Activated naive CD4-positive, alpha-beta T cell treated with anti-CD3 and anti-CD28 coated beads for 36 hours (primary cell): ENCODE measurements around the gene PLA2G4A. TPM values are rescaled to one million over a fixed set of nuclear protein-coding genes. Genes with fewer than 3 reads are reported as not detected.

Experiments
- CTCF ChIA-PET: fragments of 350-600 bp; sonication (Branson Sonifier 250); formaldehyde crosslinking; loops from one replicate; lab custom pipeline; 2021; ENCODE audit warnings: antibody characterized with exemption; lab: Charles Lee
- DNase-seq: peaks from one replicate; pipeline ENCODE4 v3.0.0-alpha.2; 2020
- H3K27ac Mint-ChIP-seq: one replicate; pipeline ENCODE4 v1.8.0; 2021; ENCODE audit warnings: mild to moderate bottlenecking, mixed read lengths
- H3K27me3 Mint-ChIP-seq: one replicate; pipeline ENCODE4 v1.8.0; 2021; ENCODE audit warnings: low read depth, mixed read lengths
- H3K36me3 Mint-ChIP-seq: one replicate; pipeline ENCODE4 v1.8.0; 2021; ENCODE audit warnings: low read depth, mixed read lengths
- H3K4me1 Mint-ChIP-seq: one replicate; pipeline ENCODE4 v1.8.0; 2021; ENCODE audit warnings: low read depth, mixed read lengths
- H3K4me3 Mint-ChIP-seq: one replicate; pipeline ENCODE4 v1.8.0; 2021; ENCODE audit warnings: mild to moderate bottlenecking, moderate library complexity, mixed read lengths
- H3K9me3 Mint-ChIP-seq: one replicate; pipeline ENCODE4 v1.8.0; 2021; ENCODE audit warnings: mixed read lengths
- intact Hi-C: fragments of 100-400 bp; cut with micrococcal nuclease; formaldehyde crosslinking; loops from one replicate; pipeline ENCODE4 v1.15.1; 2023
- total RNA-seq, 2 experiments: library from RNA; stranded (reverse); gene quantifications; one replicate each; pipeline ENCODE4 v1.2.3, GENCODE V29; 2021

PLA2G4A gene
- total RNA-seq, 2 experiments from 2014 or later: 0.12 to 0.26 TPM

- CTCF ChIA-PET: interaction anchor here (0.8 kb wide), 1 partner anchor 120 kb away, joined by 3 read pairs; no protein-coding TSS in a partner anchor
- no peaks in the 10 kb centered on the region for H3K36me3 Mint-ChIP-seq
- intact Hi-C loops: no loop called here
- H3K4me1 Mint-ChIP-seq: no peaks in the 10 kb centered on the region
- no peak overlapping the region for H3K4me3 Mint-ChIP-seq
- no peak overlapping the region for H3K27ac Mint-ChIP-seq
- no peaks in the 10 kb centered on the region for H3K27me3 Mint-ChIP-seq
- no peaks in the 10 kb centered on the region for H3K9me3 Mint-ChIP-seq
- DNase-seq: no peak
Measured at GRCh38 chr1:186837806-186838205, 9.1 kb downstream of the PLA2G4A start.

GRCh38 chr1:186838380-186839040, 9.8 kb downstream of the PLA2G4A start:
- CTCF ChIA-PET: interaction anchor here (0.8 kb wide), 1 partner anchor 120 kb away, joined by 3 read pairs; no protein-coding TSS in a partner anchor
- Mint-ChIP-seq H3K27me3 (no peaks in the 10 kb centered on the region), H3K4me3 (no peak overlapping the region), H3K9me3 (no peaks in the 10 kb centered on the region), H3K36me3 (no peaks in the 10 kb centered on the region), H3K27ac (no peak overlapping the region), H3K4me1 (no peaks in the 10 kb centered on the region)
- intact Hi-C loops: no loop called here
- no peak for DNase-seq

GRCh38 chr1:186839041-186839400, 10.3 kb downstream of the PLA2G4A start:
- no peak overlapping the region for H3K4me3 Mint-ChIP-seq
- no peaks in the 10 kb centered on the region for H3K9me3 Mint-ChIP-seq
- CTCF ChIA-PET: no interaction called here
- intact Hi-C loops: no loop called here
- H3K27me3 Mint-ChIP-seq: no peaks in the 10 kb centered on the region
- no peaks in the 10 kb centered on the region for H3K36me3 Mint-ChIP-seq
- no peak overlapping the region for H3K27ac Mint-ChIP-seq
- DNase-seq: no peak
- H3K4me1 Mint-ChIP-seq: no peaks in the 10 kb centered on the region

GRCh38 chr1:186841599-186841998, 12.8 kb downstream of the PLA2G4A start:
- no peaks in the 10 kb centered on the region for H3K27me3 Mint-ChIP-seq
- H3K9me3 Mint-ChIP-seq: no peaks in the 10 kb centered on the region
- H3K27ac Mint-ChIP-seq: no peak overlapping the region
- intact Hi-C loops: no loop called here
- CTCF ChIA-PET: no interaction called here
- H3K4me3 Mint-ChIP-seq: no peak overlapping the region
- DNase-seq: no peak
- H3K36me3 Mint-ChIP-seq: no peaks in the 10 kb centered on the region
- no peaks in the 10 kb centered on the region for H3K4me1 Mint-ChIP-seq

- intact Hi-C loops: no loop called here
- H3K36me3 Mint-ChIP-seq: no peaks in the 10 kb centered on the region
- H3K27ac Mint-ChIP-seq: no peak overlapping the region
- no peak overlapping the region for H3K4me3 Mint-ChIP-seq
- H3K27me3 Mint-ChIP-seq: no peaks in the 10 kb centered on the region
- H3K4me1 Mint-ChIP-seq: no peaks in the 10 kb centered on the region
- CTCF ChIA-PET: interaction anchor here (0.6 kb wide), 1 partner anchor 66 kb away, joined by 4 read pairs; no protein-coding TSS in a partner anchor
- no peak for DNase-seq
- H3K9me3 Mint-ChIP-seq: no peaks in the 10 kb centered on the region
Measured at GRCh38 chr1:186842547-186842946, 13.8 kb downstream of the PLA2G4A start.

GRCh38 chr1:186843226-186843625, 14.5 kb downstream of the PLA2G4A start:
- Mint-ChIP-seq H3K27ac (no peak overlapping the region), H3K4me3 (no peak overlapping the region), H3K4me1 (no peaks in the 10 kb centered on the region), H3K9me3 (no peaks in the 10 kb centered on the region), H3K36me3 (no peaks in the 10 kb centered on the region), H3K27me3 (peaks cover 2% of the 10 kb centered on the region)
- DNase-seq: no peak
- intact Hi-C loops: no loop called here
- CTCF ChIA-PET: interaction anchor here (0.6 kb wide), 1 partner anchor 66 kb away, joined by 4 read pairs; no protein-coding TSS in a partner anchor

GRCh38 chr1:186843931-186844330, 15.2 kb downstream of the PLA2G4A start:
- CTCF ChIA-PET: no interaction called here
- no peak overlapping the region for H3K4me3 Mint-ChIP-seq
- intact Hi-C loops: no loop called here
- H3K4me1 Mint-ChIP-seq: no peaks in the 10 kb centered on the region
- no peaks in the 10 kb centered on the region for H3K36me3 Mint-ChIP-seq
- no peak overlapping the region for H3K27ac Mint-ChIP-seq
- H3K9me3 Mint-ChIP-seq: no peaks in the 10 kb centered on the region
- DNase-seq: no peak
- peaks cover 5% of the 10 kb centered on the region for H3K27me3 Mint-ChIP-seq

- no peak overlapping the region for H3K27ac Mint-ChIP-seq
- H3K36me3 Mint-ChIP-seq: no peaks in the 10 kb centered on the region
- intact Hi-C loops: no loop called here
- no peak for DNase-seq
- no peaks in the 10 kb centered on the region for H3K9me3 Mint-ChIP-seq
- peaks cover 8% of the 10 kb centered on the region for H3K27me3 Mint-ChIP-seq
- CTCF ChIA-PET: no interaction called here
- H3K4me1 Mint-ChIP-seq: no peaks in the 10 kb centered on the region
- no peak overlapping the region for H3K4me3 Mint-ChIP-seq
Measured at GRCh38 chr1:186845576-186846210, 16.9 kb downstream of the PLA2G4A start.

GRCh38 chr1:186848509-186849130, 19.9 kb downstream of the PLA2G4A start:
- no peaks in the 10 kb centered on the region for H3K9me3 Mint-ChIP-seq
- intact Hi-C loops: no loop called here
- H3K27me3 Mint-ChIP-seq: peaks cover 8% of the 10 kb centered on the region
- H3K4me3 Mint-ChIP-seq: no peak overlapping the region
- H3K36me3 Mint-ChIP-seq: no peaks in the 10 kb centered on the region
- H3K27ac Mint-ChIP-seq: no peak overlapping the region
- no peaks in the 10 kb centered on the region for H3K4me1 Mint-ChIP-seq
- CTCF ChIA-PET: no interaction called here
- no peak for DNase-seq

- CTCF ChIA-PET: no interaction called here
- no peak overlapping the region for H3K27ac Mint-ChIP-seq
- no peaks in the 10 kb centered on the region for H3K9me3 Mint-ChIP-seq
- no peak overlapping the region for H3K4me3 Mint-ChIP-seq
- no peaks in the 10 kb centered on the region for H3K4me1 Mint-ChIP-seq
- H3K36me3 Mint-ChIP-seq: no peaks in the 10 kb centered on the region
- peaks cover 8% of the 10 kb centered on the region for H3K27me3 Mint-ChIP-seq
- no peak for DNase-seq
- intact Hi-C loops: no loop called here
Measured at GRCh38 chr1:186849271-186849671, 20.5 kb downstream of the PLA2G4A start.

- intact Hi-C loops: no loop called here
- CTCF ChIA-PET: no interaction called here
- no peaks in the 10 kb centered on the region for H3K4me1 Mint-ChIP-seq
Measured at GRCh38 chr1:186849826-186850225, 21.1 kb downstream of the PLA2G4A start.

GRCh38 chr1:186854102-186854501, 25.4 kb downstream of the PLA2G4A start:
- Mint-ChIP-seq H3K27me3 (peaks cover 3% of the 10 kb centered on the region), H3K4me3 (no peak overlapping the region), H3K36me3 (no peaks in the 10 kb centered on the region), H3K9me3 (no peaks in the 10 kb centered on the region), H3K27ac (no peak overlapping the region), H3K4me1 (peaks cover 2% of the 10 kb centered on the region)
- DNase-seq: no peak
- CTCF ChIA-PET: no interaction called here
- intact Hi-C loops: no loop called here

More at GRCh38 chr1:186849826-186850225, 21.1 kb downstream of the PLA2G4A start:
- DNase-seq: no peak
- Mint-ChIP-seq H3K36me3 (no peaks in the 10 kb centered on the region), H3K4me3 (no peak overlapping the region), H3K9me3 (no peaks in the 10 kb centered on the region), H3K27ac (no peak overlapping the region), H3K27me3 (peaks cover 8% of the 10 kb centered on the region)
